ENCODE data around the gene PCYT2.

PCYT2 gene

GRCh38 chr17:81870131-81870980, 40.8 kb downstream of the PCYT2 start (continued):
- TF ChIP-seq ZNF692 (tag by site-specific recombination; IDR thresholded peaks at IDR 0.05) = peak; percentile 97
- TF ChIP-seq ZBTB11 (tag by site-specific recombination; conservative IDR thresholded peaks at IDR 0.05; ENCODE audit: low read depth) = peak; percentile 35; the same call in 1 of the 2 replicates
- TF ChIP-seq ZBTB8A (tag by site-specific recombination; IDR thresholded peaks at IDR 0.05) = 0 out of 2 replicates have a peak, but pooled peaks have one; percentile 21
- peak; percentile 77; the same call in 1 of the 2 replicates for TF ChIP-seq KLF8 (tag by site-specific recombination; IDR thresholded peaks at IDR 0.05)
- TF ChIP-seq ZNF155 (tag by site-specific recombination; IDR thresholded peaks at IDR 0.05) = no peak
- TF ChIP-seq KLF7 (tag by site-specific recombination; IDR thresholded peaks at IDR 0.05; ENCODE audit: borderline replicate concordance) = 0 out of 2 replicates have a peak, but pooled peaks have one; percentile 21
- no peak for TF ChIP-seq ZBTB49 (tag by site-specific recombination; IDR thresholded peaks at IDR 0.05; ENCODE audit: low read depth)
- TF ChIP-seq ZNF112 (tag by site-specific recombination; IDR thresholded peaks at IDR 0.05) = no peak
- no peak for TF ChIP-seq ZNF433 (tag by site-specific recombination; IDR thresholded peaks at IDR 0.05; ENCODE audit: low read depth)
- TF ChIP-seq PATZ1 (tag by site-specific recombination; IDR thresholded peaks at IDR 0.05) = peak; percentile 70
- TF ChIP-seq ZNF114 (tag by site-specific recombination; IDR thresholded peaks at IDR 0.05) = no peak
- TF ChIP-seq ZNF366 (tag by site-specific recombination; conservative IDR thresholded peaks at IDR 0.05) = no peak
- TF ChIP-seq AEBP2 (tag by site-specific recombination; IDR thresholded peaks at IDR 0.05; ENCODE audit: borderline replicate concordance) = no peak
- peak; percentile 92 for TF ChIP-seq ZNF335 (tag by site-specific recombination; conservative IDR thresholded peaks at IDR 0.05)
- no peak for TF ChIP-seq ZNF214 (tag by site-specific recombination; IDR thresholded peaks at IDR 0.05; ENCODE audit: borderline replicate concordance)

All from HEK293 (cell line).